ENCODE data around the gene RHD.

GRCh38 chr1:25232866-25233784 is 39.2 kb upstream of the RHD start:
- TF ChIP-seq CTCF (IDR thresholded peaks at IDR 0.05; ENCODE audit: low read depth, low read length): no peak
- TF ChIP-seq POLR2A (IDR thresholded peaks at IDR 0.05; ENCODE audit: extremely low read depth, insufficient read length): peak; percentile 37
- TF ChIP-seq MAX (IDR thresholded peaks at IDR 0.05; ENCODE audit: low read depth, low read length): peak; percentile 44
- TF ChIP-seq MYC (IDR thresholded peaks at IDR 0.05; ENCODE audit: low read depth, low read length): no peak
